SK-N-SH treated with all-trans-retinoic acid at 6 μM for 48 hours (cell line): ENCODE data around the gene ARID3A.

Experiments
- ATAC-seq: fragments of 200-7000 bp; cut with Tn5 transposase; 3 replicates; pipeline ENCODE4 v1.9.1; 2020; ENCODE audit warnings: mild to moderate bottlenecking, moderate library complexity
- BACH2 ChIP-seq: fragments of 250-450 bp; sonication (Bioruptor Pico); IDR thresholded peaks from 2 replicates; pipeline ENCODE4 v1.9.0; 2021; ENCODE audit warnings: mild to moderate bottlenecking, borderline replicate concordance
- CREB5 ChIP-seq: fragments of 250-450 bp; sonication (Bioruptor Pico); IDR thresholded peaks from 2 replicates; pipeline ENCODE4 v1.5.1; 2020; ENCODE audit warnings: low read depth, mild to moderate bottlenecking, moderate library complexity
- CSDC2 ChIP-seq: fragments of 250-450 bp; sonication (Bioruptor Pico); IDR thresholded peaks from 2 replicates; pipeline ENCODE4 v1.5.0; 2020; ENCODE audit warnings: mild to moderate bottlenecking, moderate library complexity
- CSRNP3 ChIP-seq: fragments of 250-450 bp; sonication (Bioruptor Pico); IDR thresholded peaks from 2 replicates; pipeline ENCODE4 v1.5.1; 2021; ENCODE audit warnings: mild to moderate bottlenecking, moderate library complexity
- ESRRG ChIP-seq: fragments of 250-450 bp; sonication (Bioruptor Pico); IDR thresholded peaks from 2 replicates; pipeline ENCODE4 v1.6.1; 2021; ENCODE audit warnings: mild to moderate bottlenecking
- ISL1 ChIP-seq: fragments of 250-450 bp; sonication (Bioruptor Pico); IDR thresholded peaks from 2 replicates; pipeline ENCODE4 v2.1.2; 2022; ENCODE audit warnings: mild to moderate bottlenecking, moderate library complexity
- OSR1 ChIP-seq: fragments of 250-450 bp; sonication (Bioruptor Pico); IDR thresholded peaks from 2 replicates; pipeline ENCODE4 v1.8.0; 2022; ENCODE audit warnings: moderate library complexity, mild to moderate bottlenecking, inconsistent platforms
- PATZ1 ChIP-seq: fragments of 250-450 bp; sonication (Bioruptor Pico); IDR thresholded peaks from 2 replicates; pipeline ENCODE4 v1.8.0; 2020; ENCODE audit warnings: mild to moderate bottlenecking, moderate library complexity, borderline replicate concordance
- POU6F1 ChIP-seq: fragments of 250-450 bp; sonication (Bioruptor Pico); IDR thresholded peaks from 2 replicates; pipeline ENCODE4 v1.8.0; 2021; ENCODE audit warnings: low read depth, mild to moderate bottlenecking, moderate library complexity, borderline replicate concordance
- PPARA ChIP-seq: fragments of 250-450 bp; sonication (Bioruptor Pico); IDR thresholded peaks from 2 replicates; pipeline ENCODE4 v1.5.0; 2020; ENCODE audit warnings: mild to moderate bottlenecking, borderline replicate concordance
- SNAI2 ChIP-seq: fragments of 250-450 bp; sonication (Bioruptor Pico); IDR thresholded peaks from 2 replicates; pipeline ENCODE4 v1.5.0; 2020; ENCODE audit warnings: mild to moderate bottlenecking, moderate library complexity
- TCF4 ChIP-seq: fragments of 250-450 bp; sonication (Bioruptor Pico); IDR thresholded peaks from 2 replicates; pipeline ENCODE4 v1.8.0; 2021; ENCODE audit warnings: mild to moderate bottlenecking, moderate library complexity, borderline replicate concordance
- TOX ChIP-seq: fragments of 250-450 bp; sonication (Bioruptor Pico); IDR thresholded peaks from 2 replicates; pipeline ENCODE4 v1.8.0; 2021; ENCODE audit warnings: mild to moderate bottlenecking, moderate library complexity, borderline replicate concordance
- ZC3H10 ChIP-seq: fragments of 250-450 bp; sonication (Bioruptor Pico); IDR thresholded peaks from 2 replicates; pipeline ENCODE4 v1.5.1; 2021; ENCODE audit warnings: mild to moderate bottlenecking, moderate library complexity
- ZFP3 ChIP-seq: fragments of 250-450 bp; sonication (Bioruptor Pico); IDR thresholded peaks from 2 replicates; pipeline ENCODE4 v1.5.0; 2020; ENCODE audit warnings: mild to moderate bottlenecking, moderate library complexity
- ZNF70 ChIP-seq: fragments of 450-650 bp; formaldehyde crosslinking; IDR thresholded peaks from 2 replicates; pipeline ENCODE4 v1.5.0; 2020; ENCODE audit warnings: mild to moderate bottlenecking, moderate library complexity
- ZNF8 ChIP-seq: fragments of 450-650 bp; formaldehyde crosslinking; IDR thresholded peaks from 2 replicates; pipeline ENCODE4 v1.5.0; 2020; ENCODE audit warnings: mild to moderate bottlenecking, moderate library complexity

The ARID3A gene

GRCh38 chr19:996051-996838 is 70.4 kb downstream of the ARID3A start:
- ATAC-seq, result peak; percentile 32
- TF ChIP-seq CREB5 (peak; percentile 93), CSDC2 (CRISPR knock-in tag) (0 out of 2 replicates have a peak, but pooled peaks have one; percentile 37), ESRRG (CRISPR knock-in tag) (no peak), PATZ1 (CRISPR knock-in tag) (peak; percentile 55; the same call in 1 of the 2 replicates), CSRNP3 (CRISPR knock-in tag) (no peak), SNAI2 (peak; percentile 74; the same call in 1 of the 2 replicates), PPARA (CRISPR knock-in tag) (peak; percentile 80; the same call in 1 of the 2 replicates), ZFP3 (CRISPR knock-in tag) (no peak)

- no peak for ATAC-seq
- no peak for TF ChIP-seq OSR1 (CRISPR knock-in tag)
- no peak for TF ChIP-seq ZFP3 (CRISPR knock-in tag)
- no peak for TF ChIP-seq TCF4 (CRISPR knock-in tag)
- no peak for TF ChIP-seq ZC3H10
- no peak for TF ChIP-seq POU6F1
- TF ChIP-seq ZNF70 (CRISPR knock-in tag), result no peak
- no peak for TF ChIP-seq SNAI2
- no peak for TF ChIP-seq PATZ1 (CRISPR knock-in tag)
- no peak for TF ChIP-seq TOX
- no peak for TF ChIP-seq CREB5
- no peak for TF ChIP-seq ISL1 (CRISPR knock-in tag)
- no peak for TF ChIP-seq ZNF8 (CRISPR knock-in tag)
These were observed 72.2 kb downstream of the ARID3A start for GRCh38 chr19:998064-998463.

- TF ChIP-seq ZFP3 (CRISPR knock-in tag) (peak; percentile 99), OSR1 (CRISPR knock-in tag) (no peak)
- no peak for ATAC-seq
These were observed 73.5 kb downstream of the ARID3A start for GRCh38 chr19:999379-999719.

- TF ChIP-seq ZFP3 (CRISPR knock-in tag), result no peak
- TF ChIP-seq BACH2 (CRISPR knock-in tag), result no peak
- TF ChIP-seq ZC3H10, result no peak
- TF ChIP-seq CREB5, result no peak
- no peak for TF ChIP-seq OSR1 (CRISPR knock-in tag)
- TF ChIP-seq SNAI2, result no peak
- ATAC-seq, result peak; percentile 9; the same call in 2 of the 3 replicates
These were observed 74.3 kb downstream of the ARID3A start, which contains the start of gene GRIN3B for GRCh38 chr19:1000095-1000494. GRIN3B (plus strand) TSS chr19:1000419; CDS start chr19:1000438, 19 bp downstream.
